HCT116 (cell line): ENCODE data around the gene IGSF9B. TPM values are rescaled to one million over a fixed set of nuclear protein-coding genes. Genes with fewer than 3 reads are reported as not detected.

Experiments
- ATAC-seq: fragments of 200-7000 bp; cut with Tn5 transposase; 2 replicates; pipeline ENCODE4 v1.9.1; 2020; ENCODE audit warnings: mild to moderate bottlenecking, moderate library complexity
- BruUV-seq: library from RNA; stranded (reverse); fragments of 400-500 nt; replicated peaks from 2 replicates; lab custom pipeline; 2021; lab: Mats Ljungman, UMichigan
- CTCF ChIA-PET: fragments of 300-600 bp; sonication (Branson Sonifier 250); formaldehyde crosslinking; loops from one replicate; lab custom pipeline; 2021; ENCODE audit warnings: antibody characterized with exemption; lab: Charles Lee
- POLR2A ChIA-PET: fragments of 300-600, 350-600 bp; sonication (Branson Sonifier 250); formaldehyde crosslinking; loops from one replicate; lab custom pipeline; 2021; ENCODE audit warnings: antibody characterized with exemption; lab: Charles Lee
- RAD21 ChIA-PET, 2 experiments: fragments of 300-600 bp; sonication (Branson Sonifier 250); formaldehyde crosslinking; loops; one replicate each; lab custom pipeline; 2023; ENCODE audit warnings: low total read pairs in 2 of 2; ENCODE audit not compliant: uncharacterized antibody in 2 of 2, unreplicated experiment in 2 of 2, low non-redundant PET in 1 of 2; lab: Charles Lee
- DNase-seq: peaks from one replicate; pipeline ENCODE4 v3.0.0-alpha.2; 2010; ENCODE audit warnings: low read depth, low spot score
- H2AFZ ChIP-seq: fragments of 200-600 bp; shearing (Covaris generic), sonication (generic); 2 replicates; pipeline ENCODE4 v1.6.1; 2017; ENCODE audit warnings: low read depth, mixed run types, mixed read lengths, antibody characterized with exemption, low read length; ENCODE audit not compliant: poor library complexity, severe bottlenecking
- H3K27ac ChIP-seq: 2 replicates; pipeline ENCODE4 v1.5.1; 2012; ENCODE audit warnings: low read depth, low read length
- H3K27me3 ChIP-seq: fragments of 200-600 bp; sonication (generic); 2 replicates; pipeline ENCODE4 v1.6.1; 2016; ENCODE audit warnings: mixed run types, low read length, mixed read lengths; ENCODE audit not compliant: insufficient read depth
- H3K36me3 ChIP-seq, 2 experiments: fragments of 200-500 bp in 1 of 2; fragments of 200-600 bp in 1 of 2; sonication (Bioruptor generic) in 1 of 2; sonication (generic) in 1 of 2; 2 replicates each; pipeline versions ENCODE4 v1.5.1 to v1.6.1; 2014 to 2016; ENCODE audit warnings: low read length in 2 of 2, inconsistent platforms in 1 of 2, mixed read lengths in 1 of 2, mixed run types in 1 of 2; ENCODE audit not compliant: insufficient read depth in 2 of 2, control insufficient read depth in 1 of 2
- H3K4me1 ChIP-seq, 2 experiments: fragments of 200-600 bp in 1 of 2; sonication (generic) in 1 of 2; 2 replicates each; pipeline versions ENCODE4 v1.5.1 to v1.6.1; 2012 to 2017; ENCODE audit warnings: low read length in 2 of 2, inconsistent platforms in 1 of 2, mild to moderate bottlenecking in 1 of 2, mixed read lengths in 1 of 2, mixed run types in 1 of 2, moderate library complexity in 1 of 2; ENCODE audit not compliant: insufficient read depth in 2 of 2, control insufficient read depth in 1 of 2
- H3K4me2 ChIP-seq: fragments of 200-600 bp; sonication (generic); 2 replicates; pipeline ENCODE4 v1.6.1; 2017; ENCODE audit warnings: mixed run types, low read length, mixed read lengths
- H3K4me3 ChIP-seq, 2 experiments: fragments of 200-600 bp in 1 of 2; sonication (generic) in 1 of 2; replicated peaks in 1 of 2; 2 replicates each; pipeline ENCODE4 v1.5.1; 2011 to 2016; ENCODE audit warnings: low read length in 2 of 2, control low read depth in 1 of 2, low read depth in 1 of 2, mild to moderate bottlenecking in 1 of 2, mixed read lengths in 1 of 2, mixed run types in 1 of 2
- H3K79me2 ChIP-seq: fragments of 200-600 bp; sonication (generic); 2 replicates; pipeline ENCODE4 v1.6.1; 2017; ENCODE audit warnings: mild to moderate bottlenecking, mixed run types, low read length, moderate library complexity, mixed read lengths; ENCODE audit not compliant: insufficient read depth
- H3K9ac ChIP-seq: fragments of 200-600 bp; sonication (generic); 2 replicates; pipeline ENCODE4 v1.6.1; 2016; ENCODE audit warnings: low read length, mixed read lengths
- H3K9me2 ChIP-seq: fragments of 200-600 bp; sonication (generic), shearing (Covaris generic); 2 replicates; pipeline ENCODE4 v1.6.1; 2017; ENCODE audit warnings: mixed run types, mild to moderate bottlenecking, moderate library complexity; ENCODE audit not compliant: insufficient read depth
- H3K9me3 ChIP-seq, 2 experiments: fragments of 200-500 bp in 1 of 2; fragments of 200-600 bp in 1 of 2; sonication (Bioruptor generic) in 1 of 2; sonication (generic) in 1 of 2; 2 replicates each; pipeline ENCODE4 v1.6.1; 2014 to 2017; ENCODE audit warnings: low read length in 2 of 2, mixed read lengths in 2 of 2, inconsistent platforms in 1 of 2, low read depth in 1 of 2, mild to moderate bottlenecking in 1 of 2, mixed run types in 1 of 2, moderate library complexity in 1 of 2; ENCODE audit not compliant: control insufficient read depth in 1 of 2, insufficient read depth in 1 of 2
- H4K20me1 ChIP-seq: fragments of 200-600 bp; sonication (generic), shearing (Covaris generic); 2 replicates; pipeline ENCODE4 v1.6.1; 2017; ENCODE audit warnings: mixed run types, mild to moderate bottlenecking, moderate library complexity; ENCODE audit not compliant: insufficient read depth
- CBX3 ChIP-seq: IDR thresholded peaks from 2 replicates; pipeline ENCODE4 v1.6.1; 2012; ENCODE audit warnings: low read depth
- CEBPB ChIP-seq: IDR thresholded peaks from 2 replicates; pipeline ENCODE4 v1.6.1; 2012; ENCODE audit warnings: low read depth
- EGR1 ChIP-seq: IDR thresholded peaks from 2 replicates; pipeline ENCODE4 v1.6.1; 2012; ENCODE audit warnings: low read depth
- ELF1 ChIP-seq: IDR thresholded peaks from 2 replicates; pipeline ENCODE4 v1.6.1; 2012; ENCODE audit warnings: low read depth, borderline replicate concordance
- EZH2 ChIP-seq: fragments of 200-600 bp; sonication (generic); IDR thresholded peaks from 2 replicates; pipeline ENCODE4 v1.6.1; 2017; ENCODE audit warnings: antibody characterized with exemption, mixed run types
- FOSL1 ChIP-seq: IDR thresholded peaks from 2 replicates; pipeline ENCODE4 v1.6.1; 2012; ENCODE audit warnings: low read depth
- JUND ChIP-seq: IDR thresholded peaks from 2 replicates; pipeline ENCODE4 v1.6.1; 2012
- POLR2A ChIP-seq: IDR thresholded peaks from 2 replicates; pipeline ENCODE4 v1.7.0; 2011; ENCODE audit warnings: borderline replicate concordance; ENCODE audit not compliant: insufficient read depth, insufficient read length; ENCODE audit errors: extremely low read depth
- SIN3A ChIP-seq: IDR thresholded peaks from 2 replicates; pipeline ENCODE4 v1.6.1; 2012; ENCODE audit warnings: low read depth
- SP1 ChIP-seq: IDR thresholded peaks from 2 replicates; pipeline ENCODE4 v1.6.1; 2012; ENCODE audit warnings: low read depth
- SRF ChIP-seq: IDR thresholded peaks from 2 replicates; pipeline ENCODE4 v1.6.1; 2012; ENCODE audit warnings: low read depth
- TCF7L2 ChIP-seq: IDR thresholded peaks from 2 replicates; pipeline ENCODE4 v1.7.0; 2011; ENCODE audit warnings: borderline replicate concordance, inconsistent platforms; ENCODE audit not compliant: insufficient read depth, insufficient read length; ENCODE audit errors: extremely low read depth
- ZNF274 ChIP-seq: fragments of 200-500 bp; sonication (Bioruptor generic); IDR thresholded peaks from 2 replicates; pipeline ENCODE4 v1.6.1; 2014; ENCODE audit warnings: mild to moderate bottlenecking, low read depth, low read length, inconsistent platforms
- intact Hi-C: fragments of 100-400 bp; cut with micrococcal nuclease; formaldehyde crosslinking; loops from 2 replicates; pipeline ENCODE4 v1.10.0; 2022
- total RNA-seq: library from RNA; stranded (reverse); gene quantifications from one replicate; pipeline ENCODE4 v1.2.1, GENCODE V29; 2021; ENCODE audit not compliant: unreplicated experiment
- TF ChIP-seq, protein P1 (sequence below), 3 experiments: fragments of 200-600 bp in 1 of 3; sonication (generic) in 1 of 3; IDR thresholded peaks in 2 of 3; conservative IDR thresholded peaks in 1 of 3; 2 replicates each; pipeline ENCODE4 v1.5.1; 2012 to 2017; ENCODE audit warnings: low read depth in 2 of 3, low read length in 2 of 3, antibody characterized with exemption in 1 of 3, borderline replicate concordance in 1 of 3, control low read depth in 1 of 3, mild to moderate bottlenecking in 1 of 3, mixed read lengths in 1 of 3, mixed run types in 1 of 3, moderate library complexity in 1 of 3; ENCODE audit not compliant: insufficient read depth in 1 of 3
- TF ChIP-seq, protein P2 (sequence below): IDR thresholded peaks from 2 replicates; pipeline ENCODE4 v1.6.1; 2012
- TF ChIP-seq, protein P3 (sequence below): IDR thresholded peaks from 2 replicates; pipeline ENCODE4 v1.6.1; 2011; ENCODE audit warnings: mild to moderate bottlenecking, low read length, moderate library complexity; ENCODE audit not compliant: insufficient replicate concordance; ENCODE audit errors: extremely low read depth
- TF ChIP-seq, protein P4 (sequence below): IDR thresholded peaks from 2 replicates; pipeline ENCODE4 v1.6.1; 2012

Gene IGSF9B
- total RNA-seq, 1 experiment from 2014 or later: 12.4 TPM

DNA sequence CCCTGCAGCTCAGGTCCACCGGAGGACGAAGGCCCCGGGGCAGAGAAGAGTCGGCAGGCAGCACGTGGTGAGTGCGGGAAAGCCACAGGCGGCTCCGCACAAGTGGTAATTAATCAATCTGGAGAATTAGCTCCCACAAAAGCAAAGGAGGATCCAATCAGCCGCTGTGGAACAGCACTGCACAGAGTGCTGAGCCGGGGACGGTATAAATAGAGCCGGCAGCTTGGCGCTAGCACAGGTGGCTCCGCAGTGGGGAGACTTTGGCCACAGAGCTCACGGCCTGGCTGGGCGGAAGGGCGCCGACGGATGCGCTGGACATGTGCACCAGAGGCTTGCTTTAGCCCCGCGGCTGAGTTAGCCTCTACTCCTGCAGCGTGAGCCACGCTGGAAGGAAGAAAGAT is 48.9 kb downstream of the IGSF9B start:
- RAD21 ChIA-PET: no interaction called here
- Histone ChIP-seq H3K79me2 (no peaks in the 10 kb centered on the region), H3K9ac (no peak overlapping the region), H3K4me3 (no peak overlapping the region), H3K36me3 (no peaks in the 10 kb centered on the region), H3K27me3 (no peaks in the 10 kb centered on the region), H2AFZ (no peak overlapping the region), H3K9me3 (no peaks in the 10 kb centered on the region), H3K27ac (no peak overlapping the region), H3K9me2 (no peaks in the 10 kb centered on the region), H4K20me1 (no peaks in the 10 kb centered on the region), H3K4me2 (no peak overlapping the region), H3K4me1 (no peaks in the 10 kb centered on the region)
- ATAC-seq: no peak
- intact Hi-C loops: no loop called here
- TF ChIP-seq SRF (no peak), TCF7L2 (no peak), ELF1 (no peak), EZH2 (no peak), JUND (no peak), FOSL1 (no peak), CEBPB (no peak), EGR1 (no peak), ZNF274 (no peak), SP1 (no peak), CBX3 (no peak), SIN3A (no peak), POLR2A (no peak)
- TF ChIP-seq, protein P1, sequence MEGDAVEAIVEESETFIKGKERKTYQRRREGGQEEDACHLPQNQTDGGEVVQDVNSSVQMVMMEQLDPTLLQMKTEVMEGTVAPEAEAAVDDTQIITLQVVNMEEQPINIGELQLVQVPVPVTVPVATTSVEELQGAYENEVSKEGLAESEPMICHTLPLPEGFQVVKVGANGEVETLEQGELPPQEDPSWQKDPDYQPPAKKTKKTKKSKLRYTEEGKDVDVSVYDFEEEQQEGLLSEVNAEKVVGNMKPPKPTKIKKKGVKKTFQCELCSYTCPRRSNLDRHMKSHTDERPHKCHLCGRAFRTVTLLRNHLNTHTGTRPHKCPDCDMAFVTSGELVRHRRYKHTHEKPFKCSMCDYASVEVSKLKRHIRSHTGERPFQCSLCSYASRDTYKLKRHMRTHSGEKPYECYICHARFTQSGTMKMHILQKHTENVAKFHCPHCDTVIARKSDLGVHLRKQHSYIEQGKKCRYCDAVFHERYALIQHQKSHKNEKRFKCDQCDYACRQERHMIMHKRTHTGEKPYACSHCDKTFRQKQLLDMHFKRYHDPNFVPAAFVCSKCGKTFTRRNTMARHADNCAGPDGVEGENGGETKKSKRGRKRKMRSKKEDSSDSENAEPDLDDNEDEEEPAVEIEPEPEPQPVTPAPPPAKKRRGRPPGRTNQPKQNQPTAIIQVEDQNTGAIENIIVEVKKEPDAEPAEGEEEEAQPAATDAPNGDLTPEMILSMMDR (IDR thresholded peaks at IDR 0.05 in 2 of 3, conservative IDR thresholded peaks at IDR 0.05 in 1 of 3; ENCODE audit: borderline replicate concordance in 1 of 3, insufficient read depth in 1 of 3, low read depth in 2 of 3, low read length in 2 of 3): no peak
- TF ChIP-seq, protein P2, sequence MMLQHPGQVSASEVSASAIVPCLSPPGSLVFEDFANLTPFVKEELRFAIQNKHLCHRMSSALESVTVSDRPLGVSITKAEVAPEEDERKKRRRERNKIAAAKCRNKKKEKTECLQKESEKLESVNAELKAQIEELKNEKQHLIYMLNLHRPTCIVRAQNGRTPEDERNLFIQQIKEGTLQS: no peak
- TF ChIP-seq, protein P3, sequence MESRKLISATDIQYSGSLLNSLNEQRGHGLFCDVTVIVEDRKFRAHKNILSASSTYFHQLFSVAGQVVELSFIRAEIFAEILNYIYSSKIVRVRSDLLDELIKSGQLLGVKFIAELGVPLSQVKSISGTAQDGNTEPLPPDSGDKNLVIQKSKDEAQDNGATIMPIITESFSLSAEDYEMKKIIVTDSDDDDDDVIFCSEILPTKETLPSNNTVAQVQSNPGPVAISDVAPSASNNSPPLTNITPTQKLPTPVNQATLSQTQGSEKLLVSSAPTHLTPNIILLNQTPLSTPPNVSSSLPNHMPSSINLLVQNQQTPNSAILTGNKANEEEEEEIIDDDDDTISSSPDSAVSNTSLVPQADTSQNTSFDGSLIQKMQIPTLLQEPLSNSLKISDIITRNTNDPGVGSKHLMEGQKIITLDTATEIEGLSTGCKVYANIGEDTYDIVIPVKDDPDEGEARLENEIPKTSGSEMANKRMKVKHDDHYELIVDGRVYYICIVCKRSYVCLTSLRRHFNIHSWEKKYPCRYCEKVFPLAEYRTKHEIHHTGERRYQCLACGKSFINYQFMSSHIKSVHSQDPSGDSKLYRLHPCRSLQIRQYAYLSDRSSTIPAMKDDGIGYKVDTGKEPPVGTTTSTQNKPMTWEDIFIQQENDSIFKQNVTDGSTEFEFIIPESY: no peak
- TF ChIP-seq, protein P4, sequence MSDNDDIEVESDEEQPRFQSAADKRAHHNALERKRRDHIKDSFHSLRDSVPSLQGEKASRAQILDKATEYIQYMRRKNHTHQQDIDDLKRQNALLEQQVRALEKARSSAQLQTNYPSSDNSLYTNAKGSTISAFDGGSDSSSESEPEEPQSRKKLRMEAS: no peak
- CTCF ChIA-PET: interaction anchor here (0.6 kb wide), 1 partner anchor 38 kb away, joined by 3 read pairs; no protein-coding TSS in a partner anchor
- no TSS peak for BruUV-seq
- no peak for DNase-seq
- POLR2A ChIA-PET: no interaction called here
